Urinary bladder (tissue), 4 donors: ENCODE results near the gene LYSMD2. TPM values are rescaled to one million over a fixed set of nuclear protein-coding genes. Genes with fewer than 3 reads are reported as not detected.

Experiments
- DNase-seq: peaks from one replicate; pipeline ENCODE4 v3.0.0-alpha.2; 2015; ENCODE audit errors: extremely low spot score
- H3K27ac ChIP-seq: one replicate; pipeline ENCODE4 v1.5.1; 2013; ENCODE audit warnings: low read depth, mild to moderate bottlenecking, moderate library complexity
- H3K36me3 ChIP-seq: one replicate; pipeline ENCODE4 v1.6.1; 2013; ENCODE audit warnings: mild to moderate bottlenecking, moderate library complexity; ENCODE audit not compliant: insufficient read depth
- H3K4me1 ChIP-seq: one replicate; pipeline ENCODE4 v1.6.1; 2013; ENCODE audit warnings: mild to moderate bottlenecking, moderate library complexity; ENCODE audit not compliant: insufficient read depth
- H3K4me3 ChIP-seq: one replicate; pipeline ENCODE4 v1.5.1; 2013; ENCODE audit warnings: low read depth, low read length
- WGBS: extraction: QIAGEN DNeasy Blood & Tissue Kit; methylation state at CpG from one replicate; pipeline ENCODE4 v1.1.7; 2013; 5-methylcytosine and 5-hydroxymethylcytosine counted together
- polyA plus RNA-seq: library from polyadenylated mRNA; stranded (reverse); fragments of 200-250 nt; gene quantifications from one replicate; pipeline ENCODE4 v1.2.3, GENCODE V29; 2013
- total RNA-seq: library from RNA; depleted of rRNA; stranded (reverse); fragments of >200 nt; gene quantifications from one replicate; pipeline ENCODE4 v1.2.3, GENCODE V29; 2014
- donor health status: healthy with polysubstance abuse.
- donor health status: healthy.

The LYSMD2 gene
- total and polyA plus RNA-seq, 2 donors = 11.1 to 11.2 TPM

GRCh38 chr15:51765751-51766150, 28.3 kb upstream of the LYSMD2 start:
- 90% methylated on average over 7 of the region's 7 CpGs for WGBS
- DNase-seq = no peak
- no peak overlapping the region for H3K4me3 ChIP-seq
- no peaks in the 10 kb centered on the region for H3K36me3 ChIP-seq
- no peaks in the 10 kb centered on the region for H3K4me1 ChIP-seq
- H3K27ac ChIP-seq = no peak overlapping the region

GRCh38 chr15:51760805-51761204, 23.4 kb upstream of the LYSMD2 start:
- DNase-seq = no peak
- no peak overlapping the region for H3K4me3 ChIP-seq
- no peak overlapping the region for H3K27ac ChIP-seq
- no peaks in the 10 kb centered on the region for H3K4me1 ChIP-seq
- H3K36me3 ChIP-seq = no peaks in the 10 kb centered on the region
- 68% methylated on average over 3 of the region's 3 CpGs for WGBS

- no peak for DNase-seq
- Histone ChIP-seq H3K4me3 (no peak overlapping the region), H3K36me3 (no peaks in the 10 kb centered on the region), H3K4me1 (no peaks in the 10 kb centered on the region), H3K27ac (no peak overlapping the region)
- 35% methylated on average over 3 of the region's 3 CpGs for WGBS
Measured at GRCh38 chr15:51759557-51760070, 22.2 kb upstream of the LYSMD2 start.

GRCh38 chr15:51758645-51759044, 21.2 kb upstream of the LYSMD2 start:
- H3K4me3 ChIP-seq = no peak overlapping the region
- H3K27ac ChIP-seq = no peak overlapping the region
- no peaks in the 10 kb centered on the region for H3K36me3 ChIP-seq
- WGBS = 15% methylated on average over 1 of the region's 1 CpG
- DNase-seq = no peak
- no peaks in the 10 kb centered on the region for H3K4me1 ChIP-seq

GRCh38 chr15:51757450-51757849, 20.0 kb upstream of the LYSMD2 start:
- Histone ChIP-seq H3K27ac (no peak overlapping the region), H3K36me3 (no peaks in the 10 kb centered on the region), H3K4me3 (no peak overlapping the region), H3K4me1 (no peaks in the 10 kb centered on the region)
- 81% methylated on average over 2 of the region's 2 CpGs for WGBS
- no peak for DNase-seq

- Histone ChIP-seq H3K36me3 (no peaks in the 10 kb centered on the region), H3K27ac (no peak overlapping the region), H3K4me3 (no peak overlapping the region), H3K4me1 (no peaks in the 10 kb centered on the region)
- no peak for DNase-seq
- 84% methylated on average over 4 of the region's 4 CpGs for WGBS
Measured at GRCh38 chr15:51756482-51756881, 19.0 kb upstream of the LYSMD2 start.

- Histone ChIP-seq H3K36me3 (no peaks in the 10 kb centered on the region), H3K4me3 (no peak overlapping the region), H3K27ac (no peak overlapping the region), H3K4me1 (peaks cover 2% of the 10 kb centered on the region)
- WGBS = 74% methylated on average over 4 of the region's 4 CpGs
- DNase-seq = no peak
Measured at GRCh38 chr15:51755790-51756189, 18.3 kb upstream of the LYSMD2 start.

GRCh38 chr15:51754267-51754666, 16.8 kb upstream of the LYSMD2 start:
- Histone ChIP-seq H3K36me3 (no peaks in the 10 kb centered on the region), H3K4me3 (no peak overlapping the region), H3K27ac (no peak overlapping the region), H3K4me1 (peaks cover 2% of the 10 kb centered on the region)
- 79% methylated on average over 2 of the region's 2 CpGs for WGBS
- DNase-seq = no peak

GRCh38 chr15:51752888-51753287, 15.4 kb upstream of the LYSMD2 start:
- Histone ChIP-seq H3K4me3 (no peak overlapping the region), H3K4me1 (peaks cover 2% of the 10 kb centered on the region), H3K27ac (no peak overlapping the region), H3K36me3 (no peaks in the 10 kb centered on the region)
- 77% methylated on average over 5 of the region's 5 CpGs for WGBS
- DNase-seq = no peak

- 4% methylated on average over 71 of the region's 71 CpGs for WGBS
- no peaks in the 10 kb centered on the region for H3K36me3 ChIP-seq
- no peak for DNase-seq
- peaks cover 2% of the 10 kb centered on the region for H3K4me1 ChIP-seq
- H3K27ac ChIP-seq = no peak overlapping the region
- peak overlapping the region; percentile 94 for H3K4me3 ChIP-seq
Measured at GRCh38 chr15:51751697-51752683, 14.5 kb upstream of the LYSMD2 start.

- Histone ChIP-seq H3K36me3 (no peaks in the 10 kb centered on the region), H3K4me3 (peak within 1 kb of the TSS; percentile 94), H3K27ac (no peak within 1 kb of the TSS), H3K4me1 (peaks cover 2% of the 10 kb centered on the region)
- no peak for DNase-seq
- 6% methylated on average over 65 of the region's 65 CpGs for WGBS
Measured at GRCh38 chr15:51750792-51751696, 13.6 kb upstream of the LYSMD2 start, which contains the start of gene TMOD2. Gene TMOD2 (plus strand): TSS chr15:51751597. CDS start chr15:51766442, 14,845 bp downstream.

- DNase-seq = no peak
- 76% methylated on average over 4 of the region's 4 CpGs for WGBS
Measured at GRCh38 chr15:51750186-51750585, 12.7 kb upstream of the LYSMD2 start.

GRCh38 chr15:51749307-51749706, 11.9 kb upstream of the LYSMD2 start:
- WGBS = 75% methylated on average over 5 of the region's 5 CpGs
- DNase-seq = no peak

More at GRCh38 chr15:51750186-51750585, 12.7 kb upstream of the LYSMD2 start:
- Histone ChIP-seq H3K36me3 (no peaks in the 10 kb centered on the region), H3K4me3 (no peak overlapping the region), H3K27ac (no peak overlapping the region), H3K4me1 (peaks cover 2% of the 10 kb centered on the region)

More at GRCh38 chr15:51749307-51749706, 11.9 kb upstream of the LYSMD2 start:
- H3K4me1 ChIP-seq = peaks cover 2% of the 10 kb centered on the region
- H3K27ac ChIP-seq = no peak overlapping the region
- H3K36me3 ChIP-seq = no peaks in the 10 kb centered on the region
- H3K4me3 ChIP-seq = no peak overlapping the region
